Body of pancreas (tissue), 4 donors: ENCODE data around the gene ADAMTS1.

Experiments used
- CTCF ChIP-seq, 7 experiments: fragments of 450-650 bp in 4 of 7; fragments of 200-600 bp in 3 of 7; sonication (generic) in 3 of 7; IDR thresholded peaks; one replicate each; pipeline ENCODE4 v1.5.1; 2016 to 2019; ENCODE audit warnings: antibody characterized with exemption in 7 of 7
- POLR2A ChIP-seq, 3 donors: fragments of 450-650 bp; IDR thresholded peaks; one replicate each; pipeline ENCODE4 v1.6.1; 2016; ENCODE audit warnings: antibody characterized with exemption in 3 of 3, mild to moderate bottlenecking in 2 of 3

- TF ChIP-seq POLR2A (IDR thresholded peaks at IDR 0.05) (no peak), CTCF (IDR thresholded peaks at IDR 0.05) (no peak)
Measured at GRCh38 chr21:26790296-26790695, 54.9 kb downstream of the ADAMTS1 start.
